CD4-positive, CD25-positive, alpha-beta regulatory T cell (primary cell): ENCODE results near the gene TRIP13. TPM values are rescaled to one million over a fixed set of nuclear protein-coding genes. Genes with fewer than 3 reads are reported as not detected.

Experiments used
- ATAC-seq, 2 donors: fragments of 150-1000 bp; cut with Tn5 transposase; one replicate each; pipeline ENCODE4 v1.10.0; 2021; ENCODE audit warnings: low read depth in 2 of 2, moderate number of reproducible peaks in 2 of 2, moderate library complexity in 1 of 2
- DNase-seq, 3 donors: peaks; one replicate each; pipeline versions ENCODE4 v3.0.0 to v3.0.0-alpha.2; 2012 to 2022; ENCODE audit warnings: mixed read lengths in 1 of 3
- H3K27ac ChIP-seq: one replicate; pipeline ENCODE4 v1.7.0; 2013; ENCODE audit warnings: mild to moderate bottlenecking, low read length; ENCODE audit not compliant: insufficient read depth, poor library complexity, severe bottlenecking
- H3K27me3 ChIP-seq: one replicate; pipeline ENCODE4 v1.7.0; 2013; ENCODE audit warnings: low read length; ENCODE audit not compliant: control insufficient read depth, insufficient read depth
- H3K36me3 ChIP-seq: one replicate; pipeline ENCODE4 v1.7.0; 2013; ENCODE audit warnings: mild to moderate bottlenecking, low read length, moderate library complexity; ENCODE audit not compliant: control insufficient read depth, insufficient read depth
- H3K4me1 ChIP-seq: 2 replicates; pipeline ENCODE4 v1.7.0; 2013; ENCODE audit warnings: mild to moderate bottlenecking, low read length; ENCODE audit not compliant: insufficient read depth, control insufficient read depth, poor library complexity, severe bottlenecking
- H3K4me3 ChIP-seq: one replicate; pipeline ENCODE4 v1.7.0; 2013; ENCODE audit warnings: low read depth, mild to moderate bottlenecking, low read length, moderate library complexity
- H3K9me3 ChIP-seq, 2 experiments: 1 replicate in 1 of 2; 2 replicates in 1 of 2; pipeline ENCODE4 v1.7.0; 2013; ENCODE audit warnings: low read length in 2 of 2, mild to moderate bottlenecking in 1 of 2, moderate library complexity in 1 of 2; ENCODE audit not compliant: control insufficient read depth in 2 of 2
- H3K27ac Mint-ChIP-seq, 3 donors: one replicate each; pipeline ENCODE4 v1.8.0; 2020 to 2022; ENCODE audit warnings: mild to moderate bottlenecking in 3 of 3, mixed read lengths in 3 of 3, moderate library complexity in 2 of 3
- H3K27me3 Mint-ChIP-seq: one replicate; pipeline ENCODE4 v1.8.0; 2022; ENCODE audit warnings: mild to moderate bottlenecking, mixed read lengths
- H3K36me3 Mint-ChIP-seq: one replicate; pipeline ENCODE4 v1.8.0; 2020; ENCODE audit warnings: mixed read lengths
- H3K4me1 Mint-ChIP-seq, 4 donors: one replicate each; pipeline ENCODE4 v1.8.0; 2020 to 2022; ENCODE audit warnings: mixed read lengths in 4 of 4, mild to moderate bottlenecking in 1 of 4
- H3K4me3 Mint-ChIP-seq, 4 donors: one replicate each; pipeline ENCODE4 v1.8.0; 2020 to 2022; ENCODE audit warnings: mild to moderate bottlenecking in 4 of 4, mixed read lengths in 4 of 4, moderate library complexity in 3 of 4
- H3K9me3 Mint-ChIP-seq, 7 donors: one replicate each; pipeline ENCODE4 v1.8.0; 2020 to 2022; ENCODE audit warnings: mixed read lengths in 7 of 7, mild to moderate bottlenecking in 3 of 7, moderate library complexity in 2 of 7
- polyA plus RNA-seq, 4 donors: library from polyadenylated mRNA; unstranded; fragments of 300-500 nt; fragmentation: Illumina TruSeq; gene quantifications; one replicate each; pipeline ENCODE4 v1.2.3, GENCODE V29; 2021
- total RNA-seq: library from RNA; stranded (reverse); gene quantifications from one replicate; pipeline ENCODE4 v1.2.3, GENCODE V29; 2022

TRIP13 gene
- total and polyA plus RNA-seq, 5 donors from 2014 or later = 1.1 to 1.7 (median 1.3) TPM

GRCh38 chr5:949815-950560 lies 57.3 kb downstream of the TRIP13 start:
- H3K27ac Mint-ChIP-seq = no peak overlapping the region
- H3K36me3 Mint-ChIP-seq = peaks cover 3% of the 10 kb centered on the region
- no peaks in the 10 kb centered on the region for H3K9me3 Mint-ChIP-seq
- H3K27me3 Mint-ChIP-seq = peaks cover 15% of the 10 kb centered on the region
- Histone ChIP-seq H3K27me3 (no peaks in the 10 kb centered on the region), H3K4me1 (no peaks in the 10 kb centered on the region), H3K4me3 (no peak overlapping the region), H3K27ac (no peak overlapping the region), H3K36me3 (no peaks in the 10 kb centered on the region), H3K9me3 (no peaks in the 10 kb centered on the region)
- H3K4me1 Mint-ChIP-seq = peaks cover 0 to 3% (median 0%) of the 10 kb centered on the region in 4 donors
- no peak for ATAC-seq
- no peak overlapping the region for H3K4me3 Mint-ChIP-seq
- DNase-seq = no peak

- H3K4me1 ChIP-seq = peaks cover 4% of the 10 kb centered on the region
- peaks cover 3% of the 10 kb centered on the region for H3K36me3 Mint-ChIP-seq
- no peak for DNase-seq
- ATAC-seq = no peak
- no peaks in the 10 kb centered on the region for H3K27me3 ChIP-seq
- no peak overlapping the region for H3K27ac ChIP-seq
- H3K9me3 Mint-ChIP-seq = no peaks in the 10 kb centered on the region
- no peak overlapping the region for H3K27ac Mint-ChIP-seq
- H3K4me3 ChIP-seq = no peak overlapping the region
- H3K4me1 Mint-ChIP-seq = peaks cover 0 to 4% (median 2%) of the 10 kb centered on the region in 4 donors
- no peak overlapping the region for H3K4me3 Mint-ChIP-seq
- peaks cover 18% of the 10 kb centered on the region for H3K27me3 Mint-ChIP-seq
- no peaks in the 10 kb centered on the region for H3K36me3 ChIP-seq
- no peaks in the 10 kb centered on the region for H3K9me3 ChIP-seq
These were observed 59.4 kb downstream of the TRIP13 start for GRCh38 chr5:951940-952596.

- no peak overlapping the region for H3K27ac ChIP-seq
- no peak overlapping the region for H3K4me3 Mint-ChIP-seq
- H3K27me3 ChIP-seq = no peaks in the 10 kb centered on the region
- peaks cover 11% of the 10 kb centered on the region for H3K4me1 ChIP-seq
- ATAC-seq = no peak
- peaks cover 18% of the 10 kb centered on the region for H3K27me3 Mint-ChIP-seq
- peaks cover 0 to 8% (median 3%) of the 10 kb centered on the region in 4 donors for H3K4me1 Mint-ChIP-seq
- H3K4me3 ChIP-seq = no peak overlapping the region
- no peaks in the 10 kb centered on the region for H3K9me3 Mint-ChIP-seq
- peaks cover 3% of the 10 kb centered on the region for H3K36me3 Mint-ChIP-seq
- no peaks in the 10 kb centered on the region for H3K9me3 ChIP-seq
- DNase-seq = no peak
- no peak overlapping the region for H3K27ac Mint-ChIP-seq
- H3K36me3 ChIP-seq = no peaks in the 10 kb centered on the region
These were observed 60.0 kb downstream of the TRIP13 start for GRCh38 chr5:952597-953271.

GRCh38 chr5:953535-954449 lies 61.1 kb downstream of the TRIP13 start:
- Mint-ChIP-seq H3K9me3 (no peaks in the 10 kb centered on the region), H3K36me3 (peaks cover 3% of the 10 kb centered on the region), H3K27me3 (peaks cover 18% of the 10 kb centered on the region), H3K4me3 (no peak overlapping the region), H3K4me1 (peaks cover 0 to 10% (median 4%) of the 10 kb centered on the region in 4 donors), H3K27ac (no peak overlapping the region)
- Histone ChIP-seq H3K4me3 (no peak overlapping the region), H3K9me3 (no peaks in the 10 kb centered on the region), H3K27me3 (no peaks in the 10 kb centered on the region), H3K27ac (no peak overlapping the region), H3K36me3 (no peaks in the 10 kb centered on the region), H3K4me1 (peaks cover 12% of the 10 kb centered on the region)
- ATAC-seq = no peak
- DNase-seq = no peak

GRCh38 chr5:955886-956761 lies 63.4 kb downstream of the TRIP13 start:
- Histone ChIP-seq H3K4me3 (no peak overlapping the region), H3K4me1 (peaks cover 12% of the 10 kb centered on the region), H3K36me3 (no peaks in the 10 kb centered on the region), H3K9me3 (no peaks in the 10 kb centered on the region), H3K27ac (no peak overlapping the region), H3K27me3 (no peaks in the 10 kb centered on the region)
- Mint-ChIP-seq H3K27me3 (peaks cover 18% of the 10 kb centered on the region), H3K27ac (no peak overlapping the region), H3K36me3 (no peaks in the 10 kb centered on the region), H3K4me3 (no peak overlapping the region), H3K4me1 (peaks cover 0 to 10% (median 4%) of the 10 kb centered on the region in 4 donors), H3K9me3 (no peaks in the 10 kb centered on the region)
- no peak for ATAC-seq
- no peak for DNase-seq

- H3K4me1 Mint-ChIP-seq = peaks cover 0 to 10% (median 4%) of the 10 kb centered on the region in 4 donors
- H3K4me3 ChIP-seq = no peak overlapping the region
- H3K4me1 ChIP-seq = peaks cover 12% of the 10 kb centered on the region
- no peaks in the 10 kb centered on the region for H3K27me3 ChIP-seq
- H3K27ac ChIP-seq = no peak overlapping the region
- peak; percentile 19 to 34 for ATAC-seq
- no peaks in the 10 kb centered on the region for H3K9me3 ChIP-seq
- H3K27ac Mint-ChIP-seq = peak overlapping the region in 1 of 3 donors; percentile 31
- DNase-seq = peak in 1 of 3 donors; percentile 69
- H3K4me3 Mint-ChIP-seq = no peak overlapping the region
- H3K27me3 Mint-ChIP-seq = peaks cover 18% of the 10 kb centered on the region
- no peaks in the 10 kb centered on the region for H3K36me3 ChIP-seq
- no peaks in the 10 kb centered on the region for H3K36me3 Mint-ChIP-seq
- H3K9me3 Mint-ChIP-seq = no peaks in the 10 kb centered on the region
These were observed 64.5 kb downstream of the TRIP13 start for GRCh38 chr5:956941-957747.
